DMS53 (cell line): Measurements from ENCODE around the gene MKRN3.

Experiments
- DNase-seq: peaks from one replicate; lab custom pipeline; 2025; lab: John Stamatoyannopoulos, UW

Gene MKRN3

DNA sequence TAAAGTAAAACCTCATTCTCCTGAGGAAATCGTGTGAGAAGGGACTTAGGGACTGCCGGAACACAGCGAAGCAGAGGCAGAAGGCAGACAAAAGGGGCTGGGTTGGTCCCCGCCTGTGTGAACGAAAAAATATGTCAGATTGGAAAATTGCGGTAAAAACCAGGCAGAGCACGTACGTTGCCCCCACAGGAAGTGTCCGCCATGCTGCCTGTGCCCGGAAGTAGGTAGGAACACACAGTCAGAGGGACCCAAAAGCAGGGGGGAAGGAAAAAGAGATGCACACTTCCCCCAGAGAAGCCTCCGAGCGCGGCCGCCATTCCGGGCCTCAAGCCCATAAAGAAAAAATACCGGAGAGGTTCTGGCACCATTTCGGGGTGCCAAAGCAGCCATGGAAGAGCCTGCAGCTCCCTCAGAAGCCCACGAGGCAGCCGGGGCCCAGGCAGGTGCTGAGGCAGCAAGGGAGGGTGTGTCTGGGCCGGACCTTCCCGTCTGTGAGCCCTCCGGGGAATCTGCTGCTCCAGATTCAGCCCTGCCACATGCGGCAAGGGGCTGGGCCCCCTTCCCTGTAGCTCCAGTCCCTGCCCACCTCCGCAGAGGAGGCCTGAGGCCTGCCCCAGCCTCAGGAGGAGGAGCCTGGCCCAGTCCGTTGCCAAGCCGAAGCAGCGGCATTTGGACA lies at the start of gene MKRN3:
TSS of gene MKRN3 (plus strand) at position 280 of the 676 bp plus-strand sequence. CDS start at position 389, 109 bp downstream.
- no peak for DNase-seq

DNA sequence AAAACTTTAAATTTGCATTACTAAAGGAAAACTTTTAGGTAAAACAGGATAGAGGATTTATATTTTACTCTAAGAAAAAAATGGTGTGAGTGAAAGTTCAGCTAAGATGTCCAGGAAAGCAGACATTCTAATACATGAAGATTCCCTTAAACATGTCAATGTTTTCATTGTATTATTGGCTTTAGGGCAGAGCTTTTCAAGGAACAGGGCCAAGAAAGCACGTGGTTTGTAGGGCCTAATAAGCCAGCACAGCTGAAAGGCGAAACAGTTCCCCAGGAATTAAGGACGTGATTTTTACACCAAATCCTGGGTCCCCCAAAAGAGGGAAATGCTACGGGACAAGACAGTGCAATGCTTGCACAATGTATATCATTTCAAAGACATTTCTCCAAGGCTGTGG lies 48.6 kb upstream of the MKRN3 start:
- no peak for DNase-seq

DNA sequence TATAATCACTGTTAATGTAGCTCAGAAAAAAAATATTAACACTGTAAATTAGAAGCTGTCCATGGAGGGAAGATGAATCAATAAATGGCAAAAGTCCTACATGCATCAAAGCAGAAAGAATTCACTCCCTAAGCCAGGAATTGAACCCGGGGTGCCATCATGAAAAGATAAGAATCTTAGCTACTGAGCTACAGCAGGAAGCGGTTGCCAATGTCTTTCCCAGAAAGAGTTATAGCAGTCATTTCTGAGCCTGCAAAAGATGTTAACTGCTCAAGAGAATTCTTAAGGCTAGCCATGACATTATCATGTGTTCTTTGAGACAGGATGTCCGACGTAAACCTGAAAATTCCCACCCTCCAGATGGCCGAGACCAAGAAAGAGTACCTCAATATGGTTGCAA lies 47.4 kb upstream of the MKRN3 start:
- no peak for DNase-seq

DNA sequence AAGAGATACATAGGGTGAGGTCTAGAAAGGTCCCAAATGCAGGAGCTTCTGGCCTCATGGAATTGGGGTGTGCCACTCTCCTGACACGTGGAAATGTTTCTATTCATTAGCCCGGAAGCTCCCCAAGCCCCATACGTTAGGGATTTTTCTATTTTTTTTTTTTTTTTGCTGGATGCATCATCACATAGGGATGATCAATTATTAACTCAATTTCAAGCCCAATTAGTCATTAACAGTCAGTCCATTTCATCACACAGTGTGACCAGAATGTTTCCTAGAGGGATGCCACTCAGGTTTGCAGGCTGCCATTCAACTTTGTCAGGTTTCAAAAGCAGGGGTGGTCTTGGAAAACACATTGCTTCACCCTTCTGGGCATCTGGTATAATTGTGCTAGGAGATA lies 40.7 kb upstream of the MKRN3 start:
- no peak for DNase-seq

DNA sequence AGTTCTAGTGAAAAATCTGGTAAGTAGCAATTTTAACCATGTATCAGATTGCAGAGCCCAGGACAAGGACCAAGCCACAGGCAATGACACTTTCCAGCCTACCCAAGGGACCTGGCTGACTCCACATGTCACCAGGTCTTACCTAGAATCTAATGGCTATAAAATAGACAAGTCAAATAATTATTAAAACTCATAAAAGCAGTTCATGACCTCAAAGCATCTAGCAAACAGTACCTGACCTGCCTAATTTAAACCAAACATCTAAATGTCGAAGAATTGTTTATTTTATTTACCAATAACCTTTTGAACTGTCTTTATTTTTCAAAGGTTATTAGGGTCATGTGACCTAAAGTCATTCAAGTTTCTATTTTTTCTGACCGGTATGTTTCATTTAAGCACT lies 35.6 kb upstream of the MKRN3 start:
- no peak for DNase-seq

DNA sequence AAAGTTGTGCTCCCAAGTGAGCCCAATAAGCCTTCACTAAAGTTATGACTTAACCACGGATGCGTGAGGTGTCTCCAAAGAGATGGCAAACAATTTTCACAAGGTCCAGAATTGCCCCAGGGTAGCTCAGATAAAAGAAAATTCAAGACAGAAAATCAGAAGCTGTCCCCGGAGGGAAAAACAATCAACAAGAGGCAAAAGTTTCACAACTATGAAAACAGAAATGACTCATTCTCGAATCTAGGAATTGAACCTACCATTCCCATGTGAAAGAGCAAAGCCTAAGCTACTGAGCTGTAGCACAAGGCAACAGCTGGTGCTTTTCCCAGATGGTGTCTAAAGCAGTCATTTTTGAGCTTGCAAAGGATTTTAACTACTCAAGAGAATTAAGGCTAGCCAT lies 33.5 kb upstream of the MKRN3 start:
- DNase-seq = peak; percentile 22

DNA sequence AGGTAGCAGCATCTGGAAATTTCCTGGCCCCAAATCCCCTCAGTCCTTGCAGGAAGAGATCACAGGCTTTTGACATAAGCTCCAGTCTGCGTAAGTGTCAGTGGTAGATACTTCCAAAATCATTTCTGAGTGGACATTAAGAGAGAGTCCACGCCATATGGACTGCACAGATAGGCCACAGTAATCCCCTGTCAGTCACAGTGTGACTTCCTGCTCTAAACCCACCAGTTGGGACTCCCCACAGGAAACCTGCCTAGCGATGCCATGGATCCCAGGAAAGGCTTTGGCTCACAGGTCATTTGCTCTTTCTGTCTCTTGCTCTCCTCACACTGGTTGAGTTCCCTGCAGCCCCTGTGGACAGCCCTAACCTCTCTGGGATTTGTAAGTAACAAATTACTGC lies 28.8 kb upstream of the MKRN3 start:
- DNase-seq = no peak

DNA sequence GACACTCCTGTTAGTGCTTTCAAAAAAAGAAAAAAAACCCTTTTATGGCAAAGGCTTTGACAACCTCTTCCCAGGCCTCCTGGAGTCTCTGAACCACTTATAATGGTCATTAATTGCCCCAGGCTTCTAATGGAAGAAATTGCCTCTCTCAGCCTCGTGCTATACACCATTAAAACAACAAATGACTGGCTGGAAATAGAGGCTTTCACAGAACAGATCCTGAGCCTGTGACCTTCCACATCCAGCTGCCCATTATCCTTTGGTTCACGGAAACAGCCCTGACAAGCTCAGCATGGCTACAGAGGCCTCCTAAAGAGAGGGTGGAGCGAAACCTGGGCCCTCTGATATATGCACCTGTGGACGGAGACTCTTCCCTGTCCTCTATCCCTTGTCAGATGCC lies 26.8 kb upstream of the MKRN3 start:
- no peak for DNase-seq

DNA sequence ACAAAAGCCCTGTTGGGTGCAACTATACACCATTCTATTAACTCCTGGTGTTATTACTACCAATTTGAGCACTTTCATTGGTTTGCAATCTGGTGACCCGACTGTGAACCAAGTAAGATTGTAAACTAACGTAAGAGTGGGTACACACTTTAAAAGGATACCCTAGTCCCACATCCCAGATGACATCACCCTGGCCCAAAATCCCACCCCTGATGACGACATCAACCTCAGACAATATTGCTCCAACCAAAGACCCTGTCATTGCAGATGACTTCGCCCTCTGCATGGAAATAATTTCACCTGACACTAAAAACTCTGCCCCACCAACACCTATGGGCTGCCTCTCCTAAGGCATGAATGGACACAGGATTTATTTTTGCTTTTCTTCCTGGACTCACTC lies 25.6 kb upstream of the MKRN3 start:
- DNase-seq = no peak

DNA sequence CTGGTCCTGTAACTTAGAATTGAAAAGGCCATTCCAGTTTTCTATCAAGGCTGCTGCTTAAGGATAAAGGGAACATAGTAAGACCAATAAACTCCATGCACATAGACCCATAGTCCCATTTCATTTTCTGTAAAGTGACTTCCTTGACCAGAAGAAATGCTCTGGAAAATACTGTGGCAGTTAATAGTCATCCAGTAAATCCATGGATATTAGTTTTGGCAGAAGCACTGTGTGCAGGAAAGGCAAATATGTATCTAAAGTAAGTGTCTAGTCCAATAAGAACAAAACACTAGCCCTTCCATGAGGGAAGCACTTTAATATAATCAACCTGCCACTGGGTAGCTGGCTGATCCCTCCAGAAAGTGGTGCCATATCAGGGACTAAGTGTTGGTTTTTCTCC lies 19.3 kb upstream of the MKRN3 start:
- DNase-seq = no peak

DNA sequence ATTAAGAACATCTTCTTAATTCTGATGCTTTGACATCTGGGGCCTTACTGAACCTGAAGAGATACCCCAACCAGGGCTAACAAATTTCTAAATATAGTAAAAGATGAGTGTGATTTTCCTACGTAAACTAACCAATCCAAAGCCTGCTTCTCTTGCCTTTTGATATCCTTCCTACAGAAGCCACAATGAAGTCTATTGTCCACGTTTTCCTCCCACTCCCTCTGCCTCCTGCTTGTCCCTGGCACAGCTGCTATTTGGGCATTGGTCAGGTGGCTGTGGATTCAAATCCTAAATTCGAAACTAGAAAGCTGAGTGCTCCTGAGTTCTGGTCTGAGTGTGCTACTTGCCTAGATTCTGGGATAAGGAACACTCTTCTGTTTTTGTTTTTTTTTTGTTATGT lies 17.4 kb upstream of the MKRN3 start:
- DNase-seq = no peak

DNA sequence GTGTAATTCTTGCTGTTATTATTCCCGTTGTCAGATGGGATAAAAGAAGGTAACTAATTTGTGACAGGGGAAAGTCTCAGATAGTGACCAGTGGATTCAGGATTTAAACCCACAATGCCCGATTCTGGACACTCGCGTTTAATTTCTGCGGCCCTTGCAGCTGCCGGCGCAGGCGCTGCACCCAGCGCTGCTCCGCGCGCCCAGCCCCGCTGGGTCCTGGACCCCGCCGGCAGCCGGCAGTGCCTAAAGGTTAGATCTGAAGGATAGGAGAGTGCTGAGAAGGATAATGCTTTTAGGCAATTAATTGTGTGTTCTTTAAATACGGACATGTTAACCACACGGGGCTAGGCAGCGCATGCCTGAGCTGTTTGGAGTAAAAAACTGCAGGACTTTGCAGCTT lies 3.6 kb upstream of the MKRN3 start:
- DNase-seq = no peak

DNA sequence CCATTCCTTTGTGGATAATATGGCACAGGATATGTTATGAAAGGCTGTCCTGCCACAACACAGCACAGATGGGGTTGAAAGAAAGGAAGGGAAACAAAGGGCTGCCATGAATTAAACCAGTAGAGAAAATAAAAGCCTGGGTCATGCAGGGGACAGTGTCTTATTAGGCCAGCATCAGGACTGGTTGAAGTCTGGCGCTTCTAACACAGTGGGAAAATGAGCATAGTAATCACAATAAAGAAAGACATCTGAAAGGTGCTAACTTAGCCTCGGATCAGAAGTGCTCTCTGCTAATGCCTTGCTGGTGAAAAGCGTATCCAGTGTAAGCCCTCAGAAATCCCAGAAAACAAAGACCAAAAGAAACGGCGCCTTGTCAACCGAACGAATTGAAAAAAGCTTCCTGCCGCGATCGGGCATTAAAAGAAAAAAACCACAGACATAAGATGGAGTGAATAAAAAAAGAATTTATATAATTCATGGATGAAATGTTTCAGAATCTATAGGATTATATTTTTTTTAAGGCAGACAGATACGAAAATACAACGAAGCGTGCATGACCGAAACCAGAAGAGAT lies 566 bp upstream of the MKRN3 start:
- DNase-seq = no peak

DNA sequence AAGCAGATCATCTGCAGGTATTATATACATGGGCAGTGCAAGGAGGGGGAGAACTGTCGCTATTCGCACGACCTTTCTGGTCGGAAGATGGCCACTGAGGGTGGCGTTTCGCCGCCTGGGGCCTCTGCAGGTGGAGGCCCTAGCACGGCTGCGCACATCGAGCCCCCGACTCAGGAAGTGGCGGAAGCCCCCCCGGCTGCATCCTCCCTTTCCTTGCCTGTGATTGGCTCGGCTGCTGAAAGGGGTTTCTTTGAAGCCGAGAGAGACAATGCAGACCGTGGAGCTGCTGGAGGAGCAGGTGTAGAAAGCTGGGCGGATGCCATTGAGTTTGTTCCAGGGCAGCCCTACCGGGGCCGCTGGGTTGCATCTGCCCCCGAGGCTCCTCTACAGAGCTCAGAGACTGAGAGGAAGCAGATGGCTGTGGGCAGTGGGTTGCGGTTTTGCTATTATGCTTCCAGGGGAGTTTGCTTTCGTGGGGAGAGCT lies 639 bp downstream of the MKRN3 start:
- DNase-seq = no peak

DNA sequence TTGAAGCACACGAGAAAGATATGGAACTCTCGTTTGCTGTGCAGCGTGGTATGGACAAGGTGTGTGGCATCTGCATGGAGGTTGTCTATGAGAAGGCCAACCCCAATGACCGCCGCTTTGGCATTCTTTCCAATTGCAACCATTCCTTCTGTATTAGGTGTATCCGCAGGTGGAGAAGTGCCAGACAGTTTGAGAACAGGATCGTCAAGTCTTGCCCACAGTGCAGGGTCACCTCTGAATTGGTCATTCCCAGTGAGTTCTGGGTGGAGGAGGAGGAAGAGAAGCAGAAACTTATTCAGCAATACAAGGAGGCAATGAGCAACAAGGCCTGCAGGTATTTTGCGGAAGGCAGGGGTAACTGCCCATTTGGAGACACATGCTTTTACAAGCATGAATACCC lies 1.2 kb downstream of the MKRN3 start:
- no peak for DNase-seq

DNA sequence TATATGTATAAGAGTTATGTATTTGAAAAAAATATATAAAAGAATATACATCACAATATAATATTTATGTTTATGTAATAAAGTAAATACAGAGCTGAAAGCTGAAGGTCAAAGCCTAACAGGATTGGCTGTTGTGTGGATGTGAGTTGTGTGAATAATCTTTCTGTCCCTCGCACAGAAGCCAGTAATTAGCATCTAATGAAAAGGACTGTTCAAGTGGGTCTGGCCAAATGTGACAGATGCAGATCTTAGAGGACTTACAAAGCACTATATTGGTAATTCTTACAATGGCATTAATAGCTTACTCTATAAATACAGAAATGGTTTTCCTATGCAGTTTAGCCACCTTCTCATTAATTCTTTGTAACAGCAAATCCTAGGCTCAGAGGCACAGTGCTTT lies 2.4 kb downstream of the MKRN3 start:
- no peak for DNase-seq

DNA sequence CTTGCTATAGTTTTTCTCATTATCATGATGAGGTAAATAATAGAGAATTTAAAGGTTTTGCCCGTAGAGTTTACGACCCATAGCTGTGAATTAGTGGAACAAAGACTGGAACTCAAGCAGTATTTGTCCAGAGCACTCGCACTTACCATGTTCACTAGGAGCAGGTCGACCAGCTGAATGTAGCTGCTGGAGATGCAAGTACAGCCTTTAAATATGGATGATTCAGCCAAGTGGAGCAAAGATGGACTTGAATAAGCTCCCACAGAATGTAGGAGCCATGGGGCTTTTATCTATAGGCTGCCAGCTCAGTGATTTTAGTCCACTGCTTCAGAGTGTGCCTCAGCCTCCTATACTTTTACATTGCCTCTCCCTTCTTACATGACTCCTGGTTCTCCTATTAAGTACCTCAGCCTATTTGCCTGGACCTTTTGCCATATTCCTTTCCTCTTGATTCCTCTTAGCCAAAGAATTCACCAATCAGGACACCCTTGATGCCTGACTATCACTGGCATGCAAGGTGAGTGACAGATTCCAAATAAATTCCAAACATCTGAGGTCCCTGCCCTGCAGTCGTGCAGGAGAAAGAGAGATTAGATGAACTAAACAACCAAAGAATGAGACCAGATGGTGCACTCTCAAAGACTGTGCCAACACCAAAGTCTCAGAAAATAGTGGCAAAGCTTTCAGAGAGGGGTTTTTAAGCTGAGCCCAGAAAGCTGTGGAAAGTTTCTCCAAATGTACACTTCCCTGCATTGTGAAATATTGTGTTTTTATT lies 3.9 kb downstream of the MKRN3 start:
- DNase-seq = no peak

DNA sequence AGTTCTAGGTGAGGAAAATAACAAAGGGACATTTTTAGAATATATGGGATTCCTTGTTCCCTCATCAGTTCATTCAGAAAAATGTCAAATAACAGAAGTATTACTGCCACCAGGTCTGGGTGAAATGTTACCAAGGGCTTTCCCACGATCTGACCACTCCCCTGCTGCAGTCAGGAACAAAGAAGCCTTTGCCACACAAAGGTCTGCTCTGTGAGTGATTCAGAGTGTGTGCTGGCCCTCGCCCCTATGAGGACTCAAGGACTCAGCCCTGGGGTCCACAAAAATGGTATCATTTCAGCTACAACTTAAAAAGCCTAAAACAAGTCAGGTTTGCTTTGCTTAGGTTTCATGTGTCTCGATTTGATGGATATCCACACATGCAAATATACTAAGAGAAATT lies 5.0 kb downstream of the MKRN3 start:
- no peak for DNase-seq

DNA sequence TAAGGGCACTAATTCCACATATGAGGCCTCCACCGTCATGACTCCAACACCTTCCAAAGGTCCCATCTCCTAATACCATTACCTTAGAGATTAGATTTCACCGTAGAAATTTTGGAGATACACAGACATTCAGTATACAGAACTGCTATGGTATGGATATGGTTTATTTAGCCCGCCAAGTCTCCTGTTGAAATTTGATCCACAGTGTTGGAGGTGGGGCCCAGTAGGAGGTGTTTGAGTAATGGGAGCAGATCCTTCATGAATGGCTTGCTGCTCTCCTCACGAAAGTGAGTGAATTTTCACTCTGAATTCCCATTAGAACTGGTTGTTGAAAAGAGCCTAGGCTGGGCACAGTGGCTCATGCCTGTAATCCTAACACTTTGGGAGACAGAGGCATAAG lies 7.4 kb downstream of the MKRN3 start:
- no peak for DNase-seq

DNA sequence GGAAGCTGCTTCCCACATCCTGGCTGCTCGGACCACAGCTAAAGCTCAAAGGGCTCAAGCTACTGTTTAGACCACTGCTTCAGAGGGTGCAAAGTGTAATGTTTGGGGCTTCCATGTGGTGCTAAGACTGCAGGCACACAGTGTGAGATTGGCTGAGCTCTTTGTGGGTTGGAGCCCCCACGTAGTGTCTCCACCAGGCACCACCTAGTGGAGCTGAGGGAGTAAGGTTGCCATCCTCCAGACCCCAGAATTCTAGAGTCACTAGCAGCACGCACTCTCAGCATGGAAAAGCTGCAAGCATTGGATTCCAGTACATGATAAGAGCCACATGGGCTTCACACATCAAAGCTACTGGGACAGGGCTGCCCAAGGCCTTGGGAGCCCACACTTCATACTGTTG lies 9.3 kb downstream of the MKRN3 start:
- DNase-seq = no peak

DNA sequence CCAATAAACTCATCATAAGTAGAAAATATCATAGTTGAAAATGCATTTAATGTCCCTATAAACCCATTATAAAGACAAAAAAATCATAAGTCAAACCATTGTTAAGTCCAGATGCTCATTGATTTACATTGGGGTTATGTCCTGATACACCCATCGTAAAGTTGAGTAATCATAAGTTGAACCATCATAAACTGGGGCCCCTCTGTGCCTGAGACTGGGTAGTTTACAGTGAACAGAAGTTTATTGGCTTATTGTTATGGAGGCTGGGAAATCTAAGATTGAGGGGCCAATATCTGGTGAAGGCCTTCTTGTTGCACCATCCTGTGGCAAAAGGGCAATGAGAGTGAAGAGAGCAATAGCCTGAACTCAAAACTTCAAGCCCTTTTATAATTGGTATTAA lies 10.6 kb downstream of the MKRN3 start:
- no peak for DNase-seq

DNA sequence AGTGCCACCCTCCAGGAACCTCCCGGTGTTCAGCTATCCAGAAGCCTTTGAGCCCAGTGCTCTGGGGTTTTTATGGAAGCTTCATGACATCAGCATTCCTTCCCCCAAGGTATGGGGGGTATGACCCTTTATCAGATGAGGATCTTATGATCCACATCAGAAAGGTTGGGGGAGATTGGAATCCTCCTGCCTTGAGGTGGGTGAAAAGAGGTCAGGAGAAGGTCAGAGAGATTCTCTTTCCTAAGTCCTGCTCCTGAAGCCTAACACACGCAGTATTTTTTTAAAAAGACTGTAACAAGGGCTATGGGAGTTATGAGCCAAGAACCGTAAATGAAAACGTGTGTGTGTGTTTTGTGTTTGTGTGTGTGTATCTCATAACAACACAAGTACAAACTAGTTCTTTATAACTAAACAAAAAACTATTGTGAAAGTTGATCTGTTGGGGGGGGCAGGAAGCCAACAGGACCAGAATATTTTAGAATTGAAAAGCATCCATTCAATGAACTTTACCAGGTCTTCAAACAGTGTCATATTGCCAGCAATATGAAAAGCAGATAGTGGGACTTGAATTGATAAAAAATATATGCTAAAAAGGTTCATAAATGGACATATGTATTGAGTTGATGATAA lies 13.2 kb downstream of the MKRN3 start:
- no peak for DNase-seq

DNA sequence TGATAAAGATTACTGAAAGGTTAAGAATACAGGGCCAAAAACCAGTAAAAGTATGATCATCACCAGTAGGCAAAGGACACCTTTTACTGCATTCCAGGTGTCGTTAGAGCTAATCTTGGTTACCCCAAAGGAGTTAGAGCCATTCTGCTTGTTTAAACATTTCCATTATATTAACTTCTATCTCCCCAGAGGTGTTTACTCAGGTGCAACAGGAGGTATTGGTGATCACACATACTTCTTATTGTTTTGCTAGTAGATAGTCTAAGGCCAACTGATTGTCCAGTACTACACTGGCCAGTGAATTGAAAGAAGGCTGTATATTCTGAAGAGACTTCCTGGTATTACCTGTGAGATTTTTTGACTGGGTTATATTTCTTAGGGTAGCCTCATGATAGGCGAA lies 22.8 kb downstream of the MKRN3 start:
- no peak for DNase-seq
